Ishikawa (cell line): Measurements from ENCODE around the gene NAV1.

ENCODE experiments used
- CEBPB ChIP-seq: IDR thresholded peaks from 2 replicates; pipeline ENCODE4 v1.6.1; 2012
- CREB1 ChIP-seq: IDR thresholded peaks from 2 replicates; pipeline ENCODE4 v1.6.1; 2012; ENCODE audit warnings: low read depth
- EGR1 ChIP-seq: IDR thresholded peaks from 2 replicates; pipeline ENCODE4 v1.6.1; 2012
- EP300 ChIP-seq: IDR thresholded peaks from 2 replicates; pipeline ENCODE4 v1.6.1; 2012; ENCODE audit warnings: borderline replicate concordance
- FOXM1 ChIP-seq: IDR thresholded peaks from 2 replicates; pipeline ENCODE4 v1.6.1; 2012; ENCODE audit warnings: low read depth, borderline replicate concordance
- NFIC ChIP-seq: IDR thresholded peaks from 2 replicates; pipeline ENCODE4 v1.6.1; 2012
- RAD21 ChIP-seq: IDR thresholded peaks from 2 replicates; pipeline ENCODE4 v1.6.1; 2012; ENCODE audit warnings: low read depth
- TAF1 ChIP-seq: IDR thresholded peaks from 2 replicates; pipeline ENCODE4 v1.6.1; 2012; ENCODE audit warnings: low read depth, mild to moderate bottlenecking
- TCF12 ChIP-seq: IDR thresholded peaks from 2 replicates; pipeline ENCODE4 v1.6.1; 2012; ENCODE audit warnings: low read depth
- TEAD4 ChIP-seq: IDR thresholded peaks from 2 replicates; pipeline ENCODE4 v1.6.1; 2012
- YY1 ChIP-seq: IDR thresholded peaks from 2 replicates; pipeline ENCODE4 v1.6.1; 2012; ENCODE audit warnings: low read depth
- ZBTB7A ChIP-seq: IDR thresholded peaks from 2 replicates; pipeline ENCODE4 v1.6.1; 2012; ENCODE audit warnings: low read depth
- TF ChIP-seq, protein P1 (sequence below): IDR thresholded peaks from 2 replicates; pipeline ENCODE4 v1.6.1; 2012; ENCODE audit warnings: low read depth, mild to moderate bottlenecking
- TF ChIP-seq, protein P2 (sequence below): IDR thresholded peaks from 2 replicates; pipeline ENCODE4 v1.6.1; 2012
- TF ChIP-seq, protein P3 (sequence below): IDR thresholded peaks from 2 replicates; pipeline ENCODE4 v1.6.1; 2012

The NAV1 gene

DNA sequence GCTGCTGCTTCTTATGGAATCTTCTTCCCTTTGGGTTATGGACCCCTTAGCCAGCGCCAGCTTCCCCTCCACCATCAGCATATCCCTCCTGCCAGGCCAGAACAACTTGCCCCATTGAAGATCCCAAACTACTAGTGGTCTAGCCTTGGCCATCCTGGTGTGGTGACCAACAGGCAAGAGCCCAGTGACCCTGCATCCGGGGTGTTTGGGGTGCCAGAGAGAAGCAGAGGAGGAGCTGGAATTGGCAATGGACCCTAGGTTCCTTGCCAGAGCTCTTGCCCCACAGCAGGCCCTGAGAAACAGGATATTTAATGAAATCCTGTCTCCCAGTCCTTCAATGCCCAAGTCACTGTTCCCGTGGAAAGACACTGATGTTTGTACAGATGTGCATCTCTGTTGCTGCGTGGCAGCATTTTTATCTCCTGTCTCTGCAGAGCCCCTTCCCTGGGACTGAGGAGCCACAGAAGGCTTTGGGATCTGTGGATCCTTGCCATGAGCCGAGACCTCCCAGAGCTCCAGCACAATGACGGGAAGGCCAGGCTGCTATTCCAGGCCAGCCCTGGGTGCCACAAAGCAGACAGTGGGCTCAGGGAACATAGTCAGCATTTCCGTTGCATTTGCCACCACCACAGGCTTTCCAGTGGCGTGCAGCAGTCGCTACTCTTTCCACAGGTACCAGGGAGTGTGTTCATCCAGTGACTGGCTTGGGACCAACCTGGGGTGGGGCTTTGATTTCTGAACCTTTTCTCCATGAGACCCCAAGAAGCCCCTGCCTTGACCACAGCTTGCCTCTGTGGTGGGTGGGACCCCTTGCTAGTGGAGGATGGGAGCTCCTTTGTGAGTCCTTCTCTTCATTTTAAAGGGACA is 21.6 kb downstream of the NAV1 start:
- TF ChIP-seq, protein P1, sequence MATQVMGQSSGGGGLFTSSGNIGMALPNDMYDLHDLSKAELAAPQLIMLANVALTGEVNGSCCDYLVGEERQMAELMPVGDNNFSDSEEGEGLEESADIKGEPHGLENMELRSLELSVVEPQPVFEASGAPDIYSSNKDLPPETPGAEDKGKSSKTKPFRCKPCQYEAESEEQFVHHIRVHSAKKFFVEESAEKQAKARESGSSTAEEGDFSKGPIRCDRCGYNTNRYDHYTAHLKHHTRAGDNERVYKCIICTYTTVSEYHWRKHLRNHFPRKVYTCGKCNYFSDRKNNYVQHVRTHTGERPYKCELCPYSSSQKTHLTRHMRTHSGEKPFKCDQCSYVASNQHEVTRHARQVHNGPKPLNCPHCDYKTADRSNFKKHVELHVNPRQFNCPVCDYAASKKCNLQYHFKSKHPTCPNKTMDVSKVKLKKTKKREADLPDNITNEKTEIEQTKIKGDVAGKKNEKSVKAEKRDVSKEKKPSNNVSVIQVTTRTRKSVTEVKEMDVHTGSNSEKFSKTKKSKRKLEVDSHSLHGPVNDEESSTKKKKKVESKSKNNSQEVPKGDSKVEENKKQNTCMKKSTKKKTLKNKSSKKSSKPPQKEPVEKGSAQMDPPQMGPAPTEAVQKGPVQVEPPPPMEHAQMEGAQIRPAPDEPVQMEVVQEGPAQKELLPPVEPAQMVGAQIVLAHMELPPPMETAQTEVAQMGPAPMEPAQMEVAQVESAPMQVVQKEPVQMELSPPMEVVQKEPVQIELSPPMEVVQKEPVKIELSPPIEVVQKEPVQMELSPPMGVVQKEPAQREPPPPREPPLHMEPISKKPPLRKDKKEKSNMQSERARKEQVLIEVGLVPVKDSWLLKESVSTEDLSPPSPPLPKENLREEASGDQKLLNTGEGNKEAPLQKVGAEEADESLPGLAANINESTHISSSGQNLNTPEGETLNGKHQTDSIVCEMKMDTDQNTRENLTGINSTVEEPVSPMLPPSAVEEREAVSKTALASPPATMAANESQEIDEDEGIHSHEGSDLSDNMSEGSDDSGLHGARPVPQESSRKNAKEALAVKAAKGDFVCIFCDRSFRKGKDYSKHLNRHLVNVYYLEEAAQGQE = no peak
- TF ChIP-seq EP300 = no peak
- no peak for TF ChIP-seq YY1
- TF ChIP-seq, protein P2, sequence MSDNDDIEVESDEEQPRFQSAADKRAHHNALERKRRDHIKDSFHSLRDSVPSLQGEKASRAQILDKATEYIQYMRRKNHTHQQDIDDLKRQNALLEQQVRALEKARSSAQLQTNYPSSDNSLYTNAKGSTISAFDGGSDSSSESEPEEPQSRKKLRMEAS = no peak
- TF ChIP-seq CEBPB = no peak
- TF ChIP-seq NFIC = no peak
- TF ChIP-seq, protein P3, sequence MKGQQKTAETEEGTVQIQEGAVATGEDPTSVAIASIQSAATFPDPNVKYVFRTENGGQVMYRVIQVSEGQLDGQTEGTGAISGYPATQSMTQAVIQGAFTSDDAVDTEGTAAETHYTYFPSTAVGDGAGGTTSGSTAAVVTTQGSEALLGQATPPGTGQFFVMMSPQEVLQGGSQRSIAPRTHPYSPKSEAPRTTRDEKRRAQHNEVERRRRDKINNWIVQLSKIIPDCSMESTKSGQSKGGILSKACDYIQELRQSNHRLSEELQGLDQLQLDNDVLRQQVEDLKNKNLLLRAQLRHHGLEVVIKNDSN = no peak
- TF ChIP-seq CREB1 = no peak
- no peak for TF ChIP-seq TEAD4
- TF ChIP-seq TAF1 = no peak
- no peak for TF ChIP-seq ZBTB7A
- no peak for TF ChIP-seq TCF12
- TF ChIP-seq FOXM1 = no peak
- TF ChIP-seq EGR1 = no peak

DNA sequence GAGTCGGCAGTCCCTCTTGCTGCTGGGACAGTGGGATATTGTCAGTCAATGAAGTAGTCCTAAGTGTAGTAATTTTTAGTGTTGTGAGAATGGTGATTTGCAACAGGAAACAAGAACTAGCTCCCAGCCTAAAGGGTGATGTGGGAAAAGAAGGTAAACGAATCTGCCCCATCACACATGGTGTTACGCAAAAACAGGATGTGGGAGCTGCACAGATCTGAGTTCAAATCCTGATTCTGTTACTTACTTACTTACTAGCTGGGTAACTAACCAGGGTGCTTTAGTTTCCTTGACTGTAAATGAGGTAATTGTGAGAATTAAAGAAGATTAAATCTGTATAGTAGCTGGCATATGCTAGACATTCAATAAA is 22.3 kb downstream of the NAV1 start:
- TF ChIP-seq RAD21 (no peak), TAF1 (no peak), ZBTB7A (no peak), YY1 (no peak), EP300 (no peak), CEBPB (no peak), FOXM1 (no peak), TEAD4 (no peak), CREB1 (no peak), NFIC (no peak), EGR1 (no peak), TCF12 (no peak)
- TF ChIP-seq, protein P1 = no peak
- TF ChIP-seq, protein P3 = no peak
- TF ChIP-seq, protein P2 = no peak

DNA sequence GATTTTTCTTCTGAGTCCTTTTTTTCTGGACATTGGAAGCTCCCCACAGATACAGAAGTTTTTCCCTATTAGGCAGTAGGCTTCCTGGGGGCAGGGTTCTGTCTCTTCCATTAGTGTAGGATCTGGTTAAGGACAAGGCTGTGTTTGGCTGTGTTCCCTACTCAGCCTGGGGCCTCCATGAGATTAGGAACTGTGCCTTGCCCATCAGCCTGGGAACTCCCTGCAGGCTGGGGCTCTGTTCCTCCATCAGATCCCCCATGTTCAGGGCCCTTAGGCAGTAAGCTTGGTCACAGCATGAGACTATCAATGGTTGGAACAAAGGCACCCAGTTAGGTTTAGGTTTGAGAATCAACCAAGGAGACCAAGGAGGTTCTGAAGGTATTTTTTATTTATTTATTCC is 22.7 kb downstream of the NAV1 start:
- no peak for TF ChIP-seq RAD21
- no peak for TF ChIP-seq YY1
- TF ChIP-seq TAF1 = no peak
- no peak for TF ChIP-seq EP300
- no peak for TF ChIP-seq ZBTB7A
- TF ChIP-seq TCF12 = no peak
- TF ChIP-seq, protein P1 = no peak
- TF ChIP-seq, protein P3 = no peak
- TF ChIP-seq FOXM1 = no peak
- no peak for TF ChIP-seq CREB1
- no peak for TF ChIP-seq NFIC
- no peak for TF ChIP-seq TEAD4

DNA sequence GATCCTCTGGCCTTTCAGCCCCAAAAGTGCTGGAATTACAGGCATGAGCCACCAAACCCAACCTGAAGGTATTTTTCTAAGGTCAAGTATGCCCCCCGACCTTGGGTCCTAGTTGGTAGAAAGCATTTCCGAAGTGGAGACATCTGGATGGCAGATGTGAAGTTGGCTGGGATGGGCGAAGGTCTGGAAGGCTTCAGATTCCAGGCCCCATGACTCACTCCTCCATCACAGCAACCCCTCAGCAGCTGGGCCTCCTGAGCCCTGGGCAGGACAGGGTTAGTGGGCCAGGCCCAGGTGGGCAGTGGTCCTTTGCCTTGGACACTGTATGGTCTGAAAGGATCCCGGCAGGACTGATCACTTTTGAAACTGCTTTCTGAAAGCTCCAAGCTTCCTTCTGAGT is 23.3 kb downstream of the NAV1 start:
- no peak for TF ChIP-seq NFIC
- TF ChIP-seq, protein P2 = no peak
- TF ChIP-seq EGR1 = no peak
- TF ChIP-seq CREB1 = no peak
- TF ChIP-seq CEBPB = no peak
- TF ChIP-seq TEAD4 = no peak
- TF ChIP-seq, protein P1 = no peak
- no peak for TF ChIP-seq FOXM1
- TF ChIP-seq RAD21 = no peak
- no peak for TF ChIP-seq TAF1
- no peak for TF ChIP-seq YY1
- TF ChIP-seq, protein P3 = no peak
- TF ChIP-seq ZBTB7A = no peak
- TF ChIP-seq EP300 = no peak
- no peak for TF ChIP-seq TCF12
